ENCODE data around the gene ASPSCR1. TPM values are rescaled to one million over a fixed set of nuclear protein-coding genes. Genes with fewer than 3 reads are reported as not detected.

The ASPSCR1 gene
- total and polyA plus RNA-seq, 2 of the 13 experiments (the other 11 are each of a cell fraction or from before 2014, with no cell fraction given) = 274 to 314 TPM

DNA sequence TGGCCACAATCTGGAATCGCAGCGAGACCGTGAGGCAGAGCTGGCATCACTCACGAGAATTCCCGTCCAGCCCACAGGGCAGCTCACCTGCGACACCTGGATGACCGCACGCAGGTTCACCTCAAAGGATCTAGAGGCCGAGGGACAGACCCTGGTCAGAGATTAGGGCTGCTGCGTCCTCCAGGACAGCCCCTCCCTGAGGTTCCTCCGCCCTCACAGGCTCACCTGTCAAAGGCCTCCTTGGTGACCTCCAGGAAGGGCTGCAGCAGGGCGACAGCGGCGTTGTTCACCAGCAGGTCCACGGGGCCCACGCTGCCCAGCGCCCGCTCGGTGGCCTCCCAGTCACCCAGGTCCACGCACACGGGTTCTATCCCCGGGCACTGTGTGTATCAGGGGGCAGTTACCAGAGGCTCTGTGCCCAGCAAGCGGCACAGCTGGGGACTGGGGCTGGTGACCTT, 59.2 kb downstream of the ASPSCR1 start (continued):
- TF ChIP-seq, protein P1, sequence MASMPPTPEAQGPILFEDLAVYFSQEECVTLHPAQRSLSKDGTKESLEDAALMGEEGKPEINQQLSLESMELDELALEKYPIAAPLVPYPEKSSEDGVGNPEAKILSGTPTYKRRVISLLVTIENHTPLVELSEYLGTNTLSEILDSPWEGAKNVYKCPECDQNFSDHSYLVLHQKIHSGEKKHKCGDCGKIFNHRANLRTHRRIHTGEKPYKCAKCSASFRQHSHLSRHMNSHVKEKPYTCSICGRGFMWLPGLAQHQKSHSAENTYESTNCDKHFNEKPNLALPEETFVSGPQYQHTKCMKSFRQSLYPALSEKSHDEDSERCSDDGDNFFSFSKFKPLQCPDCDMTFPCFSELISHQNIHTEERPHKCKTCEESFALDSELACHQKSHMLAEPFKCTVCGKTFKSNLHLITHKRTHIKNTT (CRISPR knock-in tag; IDR thresholded peaks at IDR 0.05) = no peak
- TF ChIP-seq MYNN (CRISPR knock-in tag; IDR thresholded peaks at IDR 0.05; ENCODE audit: low read depth) (no peak), MBD4 (IDR thresholded peaks at IDR 0.05; ENCODE audit: borderline replicate concordance, low read length) (no peak), HMGA1 (CRISPR knock-in tag; conservative IDR thresholded peaks at IDR 0.05) (no peak), ZBTB7B (CRISPR knock-in tag; IDR thresholded peaks at IDR 0.05) (0 out of 2 replicates have a peak, but pooled peaks have one; percentile 0), ZNF850 (CRISPR knock-in tag; conservative IDR thresholded peaks at IDR 0.05) (no peak), ZNF543 (CRISPR knock-in tag; IDR thresholded peaks at IDR 0.05) (no peak), MIER3 (CRISPR knock-in tag; IDR thresholded peaks at IDR 0.05; ENCODE audit: borderline replicate concordance) (no peak), CCAR2 (optimal IDR thresholded peaks at IDR 0.05; ENCODE audit: low read depth, low read length) (no peak), SKI (IDR thresholded peaks at IDR 0.05; ENCODE audit: partially characterized antibody) (no peak), SNAI1 (CRISPR knock-in tag; IDR thresholded peaks at IDR 0.05; ENCODE audit: borderline replicate concordance) (no peak), HNRNPL (IDR thresholded peaks at IDR 0.05; ENCODE audit: low read depth, low read length) (peak; percentile 83), ZNF234 (CRISPR knock-in tag; conservative IDR thresholded peaks at IDR 0.05) (no peak), FOXK2 (IDR thresholded peaks at IDR 0.05) (no peak), HNF4G (IDR thresholded peaks at IDR 0.05; ENCODE audit: borderline replicate concordance, low read depth, low read length) (no peak), HNF4G (CRISPR knock-in tag; IDR thresholded peaks at IDR 0.05; ENCODE audit: borderline replicate concordance, low read depth) (no peak), GTF3A (CRISPR knock-in tag; conservative IDR thresholded peaks at IDR 0.05) (no peak), FOXJ3 (CRISPR knock-in tag; IDR thresholded peaks at IDR 0.05; ENCODE audit: borderline replicate concordance) (no peak)
- TF ChIP-seq, protein P2, sequence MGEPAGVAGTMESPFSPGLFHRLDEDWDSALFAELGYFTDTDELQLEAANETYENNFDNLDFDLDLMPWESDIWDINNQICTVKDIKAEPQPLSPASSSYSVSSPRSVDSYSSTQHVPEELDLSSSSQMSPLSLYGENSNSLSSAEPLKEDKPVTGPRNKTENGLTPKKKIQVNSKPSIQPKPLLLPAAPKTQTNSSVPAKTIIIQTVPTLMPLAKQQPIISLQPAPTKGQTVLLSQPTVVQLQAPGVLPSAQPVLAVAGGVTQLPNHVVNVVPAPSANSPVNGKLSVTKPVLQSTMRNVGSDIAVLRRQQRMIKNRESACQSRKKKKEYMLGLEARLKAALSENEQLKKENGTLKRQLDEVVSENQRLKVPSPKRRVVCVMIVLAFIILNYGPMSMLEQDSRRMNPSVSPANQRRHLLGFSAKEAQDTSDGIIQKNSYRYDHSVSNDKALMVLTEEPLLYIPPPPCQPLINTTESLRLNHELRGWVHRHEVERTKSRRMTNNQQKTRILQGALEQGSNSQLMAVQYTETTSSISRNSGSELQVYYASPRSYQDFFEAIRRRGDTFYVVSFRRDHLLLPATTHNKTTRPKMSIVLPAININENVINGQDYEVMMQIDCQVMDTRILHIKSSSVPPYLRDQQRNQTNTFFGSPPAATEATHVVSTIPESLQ (CRISPR knock-in tag; conservative IDR thresholded peaks at IDR 0.05) = no peak
- TF ChIP-seq, protein P3, sequence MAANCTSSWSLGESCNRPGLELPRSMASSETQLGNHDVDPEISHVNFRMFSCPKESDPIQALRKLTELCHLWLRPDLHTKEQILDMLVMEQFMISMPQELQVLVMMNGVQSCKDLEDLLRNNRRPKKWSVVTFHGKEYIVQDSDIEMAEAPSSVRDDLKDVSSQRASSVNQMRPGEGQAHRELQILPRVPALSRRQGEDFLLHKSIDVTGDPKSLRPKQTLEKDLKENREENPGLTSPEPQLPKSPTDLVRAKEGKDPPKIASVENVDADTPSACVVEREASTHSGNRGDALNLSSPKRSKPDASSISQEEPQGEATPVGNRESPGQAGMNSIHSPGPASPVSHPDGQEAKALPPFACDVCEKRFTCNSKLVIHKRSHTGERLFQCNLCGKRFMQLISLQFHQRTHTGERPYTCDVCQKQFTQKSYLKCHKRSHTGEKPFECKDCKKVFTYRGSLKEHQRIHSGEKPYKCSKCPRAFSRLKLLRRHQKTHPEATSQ (CRISPR knock-in tag; IDR thresholded peaks at IDR 0.05; ENCODE audit: borderline replicate concordance) = peak; percentile 67; the same call in 1 of the 2 replicates
- TF ChIP-seq, protein P4, sequence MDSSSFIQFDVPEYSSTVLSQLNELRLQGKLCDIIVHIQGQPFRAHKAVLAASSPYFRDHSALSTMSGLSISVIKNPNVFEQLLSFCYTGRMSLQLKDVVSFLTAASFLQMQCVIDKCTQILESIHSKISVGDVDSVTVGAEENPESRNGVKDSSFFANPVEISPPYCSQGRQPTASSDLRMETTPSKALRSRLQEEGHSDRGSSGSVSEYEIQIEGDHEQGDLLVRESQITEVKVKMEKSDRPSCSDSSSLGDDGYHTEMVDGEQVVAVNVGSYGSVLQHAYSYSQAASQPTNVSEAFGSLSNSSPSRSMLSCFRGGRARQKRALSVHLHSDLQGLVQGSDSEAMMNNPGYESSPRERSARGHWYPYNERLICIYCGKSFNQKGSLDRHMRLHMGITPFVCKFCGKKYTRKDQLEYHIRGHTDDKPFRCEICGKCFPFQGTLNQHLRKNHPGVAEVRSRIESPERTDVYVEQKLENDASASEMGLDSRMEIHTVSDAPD (CRISPR knock-in tag; IDR thresholded peaks at IDR 0.05) = 0 out of 2 replicates have a peak, but pooled peaks have one; percentile 12
- TF ChIP-seq, protein P5, sequence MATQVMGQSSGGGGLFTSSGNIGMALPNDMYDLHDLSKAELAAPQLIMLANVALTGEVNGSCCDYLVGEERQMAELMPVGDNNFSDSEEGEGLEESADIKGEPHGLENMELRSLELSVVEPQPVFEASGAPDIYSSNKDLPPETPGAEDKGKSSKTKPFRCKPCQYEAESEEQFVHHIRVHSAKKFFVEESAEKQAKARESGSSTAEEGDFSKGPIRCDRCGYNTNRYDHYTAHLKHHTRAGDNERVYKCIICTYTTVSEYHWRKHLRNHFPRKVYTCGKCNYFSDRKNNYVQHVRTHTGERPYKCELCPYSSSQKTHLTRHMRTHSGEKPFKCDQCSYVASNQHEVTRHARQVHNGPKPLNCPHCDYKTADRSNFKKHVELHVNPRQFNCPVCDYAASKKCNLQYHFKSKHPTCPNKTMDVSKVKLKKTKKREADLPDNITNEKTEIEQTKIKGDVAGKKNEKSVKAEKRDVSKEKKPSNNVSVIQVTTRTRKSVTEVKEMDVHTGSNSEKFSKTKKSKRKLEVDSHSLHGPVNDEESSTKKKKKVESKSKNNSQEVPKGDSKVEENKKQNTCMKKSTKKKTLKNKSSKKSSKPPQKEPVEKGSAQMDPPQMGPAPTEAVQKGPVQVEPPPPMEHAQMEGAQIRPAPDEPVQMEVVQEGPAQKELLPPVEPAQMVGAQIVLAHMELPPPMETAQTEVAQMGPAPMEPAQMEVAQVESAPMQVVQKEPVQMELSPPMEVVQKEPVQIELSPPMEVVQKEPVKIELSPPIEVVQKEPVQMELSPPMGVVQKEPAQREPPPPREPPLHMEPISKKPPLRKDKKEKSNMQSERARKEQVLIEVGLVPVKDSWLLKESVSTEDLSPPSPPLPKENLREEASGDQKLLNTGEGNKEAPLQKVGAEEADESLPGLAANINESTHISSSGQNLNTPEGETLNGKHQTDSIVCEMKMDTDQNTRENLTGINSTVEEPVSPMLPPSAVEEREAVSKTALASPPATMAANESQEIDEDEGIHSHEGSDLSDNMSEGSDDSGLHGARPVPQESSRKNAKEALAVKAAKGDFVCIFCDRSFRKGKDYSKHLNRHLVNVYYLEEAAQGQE (IDR thresholded peaks at IDR 0.05; ENCODE audit: borderline replicate concordance in 1 of 2, low read depth in 1 of 2, low read length in 2 of 2) = no peak
